NB4 (cell line): Measurements from ENCODE around the gene ERMN.
"Not testable (repeated sequence)": the region's sequence is repeated elsewhere in the genome, so short reads cannot be mapped to it uniquely, and the experiment has no call there.

ENCODE experiments used
- DNase-seq: peaks from one replicate; pipeline ENCODE4 v3.0.0; 2010; ENCODE audit warnings: low read depth
- H3K4me3 ChIP-seq: one replicate; pipeline ENCODE4 v1.5.1; 2011; ENCODE audit warnings: mild to moderate bottlenecking, low read depth, low read length, moderate library complexity
- MAX ChIP-seq: IDR thresholded peaks from 2 replicates; pipeline ENCODE4 v1.6.1; 2011; ENCODE audit warnings: low read depth, low read length
- MYC ChIP-seq: IDR thresholded peaks from 2 replicates; pipeline ENCODE4 v1.6.1; 2011; ENCODE audit warnings: low read depth, low read length
- POLR2A ChIP-seq: IDR thresholded peaks from 2 replicates; pipeline ENCODE4 v1.6.1; 2011; ENCODE audit warnings: mild to moderate bottlenecking; ENCODE audit not compliant: insufficient read length; ENCODE audit errors: extremely low read depth
- TF ChIP-seq, protein P1 (sequence below): IDR thresholded peaks from one replicate; pipeline ENCODE4 v1.5.1; 2012; ENCODE audit warnings: low read depth, low read length

Gene ERMN

GRCh38 chr2:157348291-157348921 is 22.8 kb upstream of the ERMN start:
- no peak for TF ChIP-seq MYC
- no peak for TF ChIP-seq POLR2A
- TF ChIP-seq MAX: no peak
- TF ChIP-seq, protein P1, sequence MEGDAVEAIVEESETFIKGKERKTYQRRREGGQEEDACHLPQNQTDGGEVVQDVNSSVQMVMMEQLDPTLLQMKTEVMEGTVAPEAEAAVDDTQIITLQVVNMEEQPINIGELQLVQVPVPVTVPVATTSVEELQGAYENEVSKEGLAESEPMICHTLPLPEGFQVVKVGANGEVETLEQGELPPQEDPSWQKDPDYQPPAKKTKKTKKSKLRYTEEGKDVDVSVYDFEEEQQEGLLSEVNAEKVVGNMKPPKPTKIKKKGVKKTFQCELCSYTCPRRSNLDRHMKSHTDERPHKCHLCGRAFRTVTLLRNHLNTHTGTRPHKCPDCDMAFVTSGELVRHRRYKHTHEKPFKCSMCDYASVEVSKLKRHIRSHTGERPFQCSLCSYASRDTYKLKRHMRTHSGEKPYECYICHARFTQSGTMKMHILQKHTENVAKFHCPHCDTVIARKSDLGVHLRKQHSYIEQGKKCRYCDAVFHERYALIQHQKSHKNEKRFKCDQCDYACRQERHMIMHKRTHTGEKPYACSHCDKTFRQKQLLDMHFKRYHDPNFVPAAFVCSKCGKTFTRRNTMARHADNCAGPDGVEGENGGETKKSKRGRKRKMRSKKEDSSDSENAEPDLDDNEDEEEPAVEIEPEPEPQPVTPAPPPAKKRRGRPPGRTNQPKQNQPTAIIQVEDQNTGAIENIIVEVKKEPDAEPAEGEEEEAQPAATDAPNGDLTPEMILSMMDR: no peak
- DNase-seq: no peak

DNA sequence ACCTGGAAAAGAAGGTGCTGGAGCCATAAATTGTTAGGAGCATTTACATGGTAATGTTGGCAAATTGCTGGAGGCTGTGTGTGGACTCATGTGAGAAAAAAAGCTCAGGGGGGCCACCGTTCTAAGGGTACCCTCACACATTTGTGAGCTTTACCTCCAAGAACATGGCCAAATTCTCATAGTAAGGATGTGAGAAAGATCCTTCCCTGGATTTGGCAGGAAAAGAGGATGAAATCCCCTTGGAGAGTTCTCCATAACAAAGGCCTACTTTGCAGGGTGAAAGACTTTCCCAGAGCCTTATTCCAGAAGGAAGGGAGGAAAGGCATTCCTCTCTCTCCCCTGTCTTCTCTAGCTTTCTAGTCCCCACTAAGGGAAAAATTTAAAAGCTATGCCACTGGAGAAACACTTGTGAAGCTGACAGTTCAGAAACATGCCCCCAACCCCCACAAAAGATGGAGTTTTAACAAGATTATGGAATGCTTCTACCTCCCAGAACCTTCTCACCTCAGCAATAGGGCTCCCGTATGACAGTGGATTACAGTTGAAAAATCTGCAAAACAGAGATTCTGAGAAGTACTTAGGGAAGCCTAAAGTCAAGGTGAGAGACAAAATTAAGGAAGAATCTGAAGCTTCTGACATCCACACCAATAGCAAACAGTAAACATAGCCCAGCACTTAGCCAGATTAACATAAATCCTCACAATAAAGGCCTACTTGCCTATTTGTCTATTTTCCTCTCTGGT is 20.2 kb upstream of the ERMN start:
- DNase-seq: no peak
- no peak overlapping the region for H3K4me3 ChIP-seq
- TF ChIP-seq, protein P1: no peak
- no peak for TF ChIP-seq MAX
- TF ChIP-seq MYC: no peak
- TF ChIP-seq POLR2A: no peak

More at GRCh38 chr2:157348291-157348921, 22.8 kb upstream of the ERMN start:
- no peak overlapping the region for H3K4me3 ChIP-seq

DNA sequence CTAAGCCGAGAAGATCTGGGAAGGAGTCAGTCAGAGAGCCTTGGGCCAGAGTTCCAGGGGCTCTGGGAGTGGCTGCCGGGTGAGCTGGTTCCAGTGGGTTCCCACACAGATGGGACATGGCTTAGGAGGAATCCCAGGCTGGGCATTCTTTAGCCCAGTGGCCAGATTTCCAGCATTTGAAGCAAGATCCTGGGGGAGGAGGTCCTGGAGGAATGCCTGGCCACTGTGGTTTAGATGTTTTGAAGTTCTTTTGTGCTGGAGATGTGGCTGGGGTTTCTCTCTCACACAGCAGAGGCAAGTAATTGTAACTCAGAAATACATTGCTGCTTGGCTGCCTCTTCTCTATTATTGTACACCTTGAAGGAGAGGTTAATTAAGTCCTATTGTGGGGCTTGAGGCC is 15.8 kb upstream of the ERMN start:
- DNase-seq, H3K4me3 ChIP-seq: not testable (repeated sequence)

DNA sequence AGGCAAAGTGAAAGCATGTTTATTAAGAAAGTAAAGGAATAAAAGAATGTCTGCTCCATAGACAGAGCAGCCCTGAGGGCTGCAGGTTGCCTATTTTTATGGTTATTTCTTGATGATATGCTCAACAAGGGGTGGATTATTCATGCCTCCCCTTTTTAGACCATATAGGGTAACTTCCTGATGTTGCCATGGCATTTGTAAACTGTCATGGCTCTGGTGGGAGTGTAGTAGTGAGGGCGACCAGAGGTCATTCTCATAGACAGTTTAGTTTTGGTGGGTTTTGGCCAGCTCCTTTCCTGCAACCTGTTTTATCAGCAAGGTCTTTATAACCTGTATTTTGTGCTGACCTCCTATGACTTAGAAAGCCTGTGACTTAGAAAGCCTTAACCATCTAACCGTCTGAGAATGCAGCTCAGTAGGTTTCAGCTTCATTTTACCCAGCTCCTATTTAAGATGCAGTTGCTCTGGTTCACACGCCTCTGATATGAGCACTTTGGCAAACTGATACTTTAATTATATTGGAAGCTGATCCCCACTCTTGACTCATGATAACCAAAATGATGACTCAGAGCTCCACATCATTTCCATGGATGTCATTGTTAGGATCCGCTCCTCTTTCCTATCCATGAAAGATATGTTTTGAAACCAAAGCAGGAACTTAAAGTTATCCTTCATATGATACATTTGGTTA is 14.5 kb upstream of the ERMN start:
- no peak overlapping the region for H3K4me3 ChIP-seq
- TF ChIP-seq POLR2A: no peak
- TF ChIP-seq MAX: no peak
- TF ChIP-seq MYC: no peak
- TF ChIP-seq, protein P1: no peak
- DNase-seq: no peak

DNA sequence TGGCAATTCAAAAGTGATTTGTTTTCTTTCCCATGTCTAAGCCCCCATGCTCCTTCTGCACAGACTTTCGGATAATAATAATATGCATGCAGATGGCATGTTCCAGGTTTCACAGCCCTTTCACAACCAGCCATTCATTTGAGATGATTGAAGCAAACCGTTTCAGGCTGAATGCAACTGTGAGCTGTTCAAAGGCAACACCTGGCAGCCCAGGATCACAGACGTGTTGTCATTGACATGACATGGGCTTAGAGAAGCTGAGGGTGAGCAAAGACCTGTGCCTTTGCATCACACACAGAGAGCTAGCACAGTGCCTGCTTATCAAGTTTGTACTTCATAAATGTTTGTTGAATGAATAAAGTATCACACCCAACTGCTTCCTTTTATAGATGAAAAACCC is 12.4 kb upstream of the ERMN start:
- no peak overlapping the region for H3K4me3 ChIP-seq
- DNase-seq: no peak
- TF ChIP-seq MYC (no peak), POLR2A (no peak)

DNA sequence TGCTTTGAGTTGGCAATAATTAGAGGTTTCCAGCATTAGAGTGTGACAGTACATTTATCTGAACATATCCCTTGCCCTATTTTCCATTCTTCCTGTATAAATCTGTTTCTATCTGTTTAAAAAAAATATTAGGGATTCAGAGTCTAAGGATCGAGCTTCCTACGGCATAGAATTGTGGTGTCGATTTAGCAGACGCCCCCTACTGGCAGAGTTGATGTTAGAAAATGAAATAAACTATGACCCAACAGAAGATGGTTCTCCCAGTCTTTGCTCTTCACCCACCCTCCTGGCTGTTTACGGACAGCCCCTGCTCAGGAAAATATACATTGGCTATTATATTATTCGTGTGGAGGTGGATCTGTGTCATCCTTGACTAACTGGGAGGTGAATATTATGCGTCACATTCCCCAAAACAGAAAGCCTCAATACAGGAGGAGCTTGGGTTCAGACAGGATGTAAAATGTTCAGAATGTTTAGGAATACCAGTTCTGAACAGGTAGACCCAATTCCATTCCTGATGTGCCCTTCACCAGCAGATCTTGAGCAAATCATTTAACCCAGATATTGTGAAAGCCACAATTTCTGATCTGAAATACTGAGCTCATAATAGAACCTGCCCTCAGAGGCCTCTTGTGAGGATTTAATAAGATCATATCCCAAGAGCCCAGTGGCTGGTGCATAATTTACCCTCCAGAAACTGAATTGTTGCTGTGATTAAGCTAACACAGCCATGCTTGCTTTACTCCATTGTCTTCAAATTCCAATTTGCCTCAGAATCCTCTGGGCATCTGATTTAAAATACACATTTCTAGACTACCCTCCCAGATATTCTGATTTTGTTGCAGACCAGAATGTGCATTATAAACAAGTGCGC is 10.8 kb upstream of the ERMN start:
- TF ChIP-seq POLR2A (no peak), MAX (no peak), MYC (no peak)
- TF ChIP-seq, protein P1: peak; percentile 86
- H3K4me3 ChIP-seq: no peak overlapping the region
- DNase-seq: peak; percentile 46
